Upper lobe of right lung (tissue), 1 donor: ENCODE results near the gene SLC5A4. TPM values are rescaled to one million over a fixed set of nuclear protein-coding genes. Genes with fewer than 3 reads are reported as not detected.
"Not testable (repeated sequence)": the region's sequence is repeated elsewhere in the genome, so short reads cannot be mapped to it uniquely, and the experiment has no call there.

Experiments
- ATAC-seq: fragments of 200-7000 bp; cut with Tn5 transposase; one replicate; pipeline ENCODE4 v1.9.1; 2020; ENCODE audit warnings: mild to moderate bottlenecking, moderate library complexity
- DNase-seq: peaks from one replicate; pipeline ENCODE4 v3.0.0-alpha.2; 2020
- H3K27ac ChIP-seq: fragments of 200-600 bp; one replicate; pipeline ENCODE4 v1.8.0; 2022
- H3K27me3 ChIP-seq: fragments of 200-600 bp; one replicate; pipeline ENCODE4 v1.8.0; 2022; ENCODE audit warnings: mild to moderate bottlenecking
- H3K36me3 ChIP-seq: fragments of 200-600 bp; one replicate; pipeline ENCODE4 v1.8.0; 2022
- H3K4me1 ChIP-seq: fragments of 200-600 bp; one replicate; pipeline ENCODE4 v1.8.0; 2022
- H3K4me3 ChIP-seq: fragments of 200-600 bp; one replicate; pipeline ENCODE4 v1.8.0; 2022; ENCODE audit warnings: mild to moderate bottlenecking
- H3K9me3 ChIP-seq: fragments of 200-600 bp; one replicate; pipeline ENCODE4 v1.8.0; 2022
- CTCF ChIP-seq: fragments of 200-600 bp; IDR thresholded peaks from one replicate; pipeline ENCODE4 v1.8.0; 2022; ENCODE audit warnings: antibody characterized with exemption
- intact Hi-C: fragments of 100-400 bp; cut with DNase I; formaldehyde crosslinking; loops from one replicate; pipeline ENCODE4 v1.11.0; 2022
- total RNA-seq: library from RNA; stranded (reverse); fragmentation: NEBNext Ultra II Directional; extraction: Animal tissue kit (Norgen Biotek cat#: 25700); gene quantifications from one replicate; pipeline ENCODE4 v1.2.1, GENCODE V29; 2021
- donor health status: DM: no; HTN: yes; CAD: no; lungs with severe emphysema.

Gene SLC5A4
- total RNA-seq, 1 donor from 2014 or later: 1.6 TPM

- H3K4me3 ChIP-seq: no peak overlapping the region
- H3K36me3 ChIP-seq: no peaks in the 10 kb centered on the region
- ATAC-seq: no peak
- H3K9me3 ChIP-seq: no peaks in the 10 kb centered on the region
- TF ChIP-seq CTCF: no peak
- peaks cover 35% of the 10 kb centered on the region for H3K27me3 ChIP-seq
- DNase-seq: no peak
- H3K27ac ChIP-seq: no peak overlapping the region
- peaks cover 11% of the 10 kb centered on the region for H3K4me1 ChIP-seq
- intact Hi-C loops: no loop called here
These were observed 55.8 kb downstream of the SLC5A4 start for GRCh38 chr22:32199341-32199740.

GRCh38 chr22:32197553-32198226 is 57.5 kb downstream of the SLC5A4 start:
- DNase-seq, H3K4me1 ChIP-seq, H3K27ac ChIP-seq, H3K9me3 ChIP-seq, ATAC-seq, H3K4me3 ChIP-seq, intact Hi-C loops, H3K36me3 ChIP-seq: not testable (repeated sequence)
- H3K27me3 ChIP-seq: peaks cover 19% of the 10 kb centered on the region

- H3K4me1 ChIP-seq, DNase-seq, H3K9me3 ChIP-seq, intact Hi-C loops, H3K36me3 ChIP-seq, ATAC-seq, H3K27ac ChIP-seq, H3K4me3 ChIP-seq: not testable (repeated sequence)
- peaks cover 16% of the 10 kb centered on the region for H3K27me3 ChIP-seq
These were observed 59.2 kb downstream of the SLC5A4 start for GRCh38 chr22:32195900-32196299.

GRCh38 chr22:32193346-32193745 is 61.8 kb downstream of the SLC5A4 start:
- H3K36me3 ChIP-seq, H3K9me3 ChIP-seq, H3K27ac ChIP-seq, H3K4me1 ChIP-seq, DNase-seq, ATAC-seq, intact Hi-C loops, H3K4me3 ChIP-seq: not testable (repeated sequence)
- H3K27me3 ChIP-seq: peaks cover 16% of the 10 kb centered on the region

GRCh38 chr22:32191021-32191420 is 64.1 kb downstream of the SLC5A4 start:
- H3K36me3 ChIP-seq, ATAC-seq, H3K4me1 ChIP-seq, DNase-seq, H3K4me3 ChIP-seq, H3K27me3 ChIP-seq, intact Hi-C loops, H3K27ac ChIP-seq, H3K9me3 ChIP-seq: not testable (repeated sequence)

- no peak overlapping the region for H3K27ac ChIP-seq
- H3K27me3 ChIP-seq: peaks cover 4% of the 10 kb centered on the region
- H3K4me3 ChIP-seq: no peak overlapping the region
- no peak for ATAC-seq
- no peaks in the 10 kb centered on the region for H3K36me3 ChIP-seq
- intact Hi-C loops: no loop called here
- H3K4me1 ChIP-seq: no peaks in the 10 kb centered on the region
- no peaks in the 10 kb centered on the region for H3K9me3 ChIP-seq
- TF ChIP-seq CTCF: no peak
- DNase-seq: no peak
These were observed 69.3 kb downstream of the SLC5A4 start for GRCh38 chr22:32185821-32186220.

GRCh38 chr22:32183625-32184024 is 71.5 kb downstream of the SLC5A4 start:
- Histone ChIP-seq H3K4me3 (no peak overlapping the region), H3K9me3 (no peaks in the 10 kb centered on the region), H3K27ac (no peak overlapping the region), H3K36me3 (no peaks in the 10 kb centered on the region), H3K27me3 (peaks cover 5% of the 10 kb centered on the region), H3K4me1 (no peaks in the 10 kb centered on the region)
- ATAC-seq: no peak
- no peak for DNase-seq
- intact Hi-C loops: no loop called here
- TF ChIP-seq CTCF: no peak

GRCh38 chr22:32181043-32181442 is 74.1 kb downstream of the SLC5A4 start:
- intact Hi-C loops: no loop called here
- H3K27me3 ChIP-seq: peaks cover 23% of the 10 kb centered on the region
- H3K9me3 ChIP-seq: no peaks in the 10 kb centered on the region
- no peaks in the 10 kb centered on the region for H3K4me1 ChIP-seq
- ATAC-seq: no peak
- H3K4me3 ChIP-seq: no peak overlapping the region
- no peak for TF ChIP-seq CTCF
- no peak overlapping the region for H3K27ac ChIP-seq
- no peak for DNase-seq
- H3K36me3 ChIP-seq: no peaks in the 10 kb centered on the region
